Measurements from ENCODE around the gene NMRAL1.

NMRAL1 gene

GRCh38 chr16:4431023-4431422, 43.4 kb downstream of the NMRAL1 start:
- Histone ChIP-seq H3K27me3 (ENCODE audit: insufficient read depth, low read depth, severe bottlenecking) (no peaks in the 10 kb centered on the region), H3K36me3 (peaks cover 46% of the 10 kb centered on the region), H3K9me3 (ENCODE audit: severe bottlenecking) (no peaks in the 10 kb centered on the region), H3K27ac (no peak overlapping the region), H3K4me3 (ENCODE audit: low read depth, low read length) (no peak overlapping the region)
- TF ChIP-seq, protein P1, sequence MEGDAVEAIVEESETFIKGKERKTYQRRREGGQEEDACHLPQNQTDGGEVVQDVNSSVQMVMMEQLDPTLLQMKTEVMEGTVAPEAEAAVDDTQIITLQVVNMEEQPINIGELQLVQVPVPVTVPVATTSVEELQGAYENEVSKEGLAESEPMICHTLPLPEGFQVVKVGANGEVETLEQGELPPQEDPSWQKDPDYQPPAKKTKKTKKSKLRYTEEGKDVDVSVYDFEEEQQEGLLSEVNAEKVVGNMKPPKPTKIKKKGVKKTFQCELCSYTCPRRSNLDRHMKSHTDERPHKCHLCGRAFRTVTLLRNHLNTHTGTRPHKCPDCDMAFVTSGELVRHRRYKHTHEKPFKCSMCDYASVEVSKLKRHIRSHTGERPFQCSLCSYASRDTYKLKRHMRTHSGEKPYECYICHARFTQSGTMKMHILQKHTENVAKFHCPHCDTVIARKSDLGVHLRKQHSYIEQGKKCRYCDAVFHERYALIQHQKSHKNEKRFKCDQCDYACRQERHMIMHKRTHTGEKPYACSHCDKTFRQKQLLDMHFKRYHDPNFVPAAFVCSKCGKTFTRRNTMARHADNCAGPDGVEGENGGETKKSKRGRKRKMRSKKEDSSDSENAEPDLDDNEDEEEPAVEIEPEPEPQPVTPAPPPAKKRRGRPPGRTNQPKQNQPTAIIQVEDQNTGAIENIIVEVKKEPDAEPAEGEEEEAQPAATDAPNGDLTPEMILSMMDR (IDR thresholded peaks at IDR 0.05; ENCODE audit: low read depth, low read length): no peak
- no peak for DNase-seq

DNA sequence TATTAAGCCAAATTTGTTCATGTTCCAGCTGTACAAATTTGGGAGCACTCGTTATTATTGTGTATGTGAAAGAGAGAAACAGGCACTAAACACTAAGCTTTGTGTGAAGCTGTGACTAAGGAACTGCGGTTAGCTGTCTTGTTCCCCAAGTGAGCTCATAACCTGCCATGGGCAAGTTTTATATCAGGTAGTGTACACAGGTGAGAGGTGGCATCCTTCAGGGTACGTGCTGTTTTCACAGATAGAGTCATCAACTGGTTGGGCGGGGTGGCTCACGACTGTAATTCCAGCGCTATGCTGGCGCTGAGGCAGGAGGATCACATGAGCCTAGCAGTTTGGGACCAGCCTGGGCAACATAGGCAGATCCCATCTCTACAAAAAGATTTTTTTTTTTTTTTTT, 45.9 kb downstream of the NMRAL1 start:
- Histone ChIP-seq H3K9me3 (ENCODE audit: severe bottlenecking) (no peaks in the 10 kb centered on the region), H3K36me3 (peaks cover 32% of the 10 kb centered on the region), H3K27me3 (ENCODE audit: insufficient read depth, low read depth, severe bottlenecking) (no peaks in the 10 kb centered on the region), H3K4me3 (ENCODE audit: low read depth, low read length) (no peak overlapping the region), H3K27ac (no peak overlapping the region)
- no peak for DNase-seq
- TF ChIP-seq, protein P1 (IDR thresholded peaks at IDR 0.05; ENCODE audit: low read depth, low read length): no peak

DNA sequence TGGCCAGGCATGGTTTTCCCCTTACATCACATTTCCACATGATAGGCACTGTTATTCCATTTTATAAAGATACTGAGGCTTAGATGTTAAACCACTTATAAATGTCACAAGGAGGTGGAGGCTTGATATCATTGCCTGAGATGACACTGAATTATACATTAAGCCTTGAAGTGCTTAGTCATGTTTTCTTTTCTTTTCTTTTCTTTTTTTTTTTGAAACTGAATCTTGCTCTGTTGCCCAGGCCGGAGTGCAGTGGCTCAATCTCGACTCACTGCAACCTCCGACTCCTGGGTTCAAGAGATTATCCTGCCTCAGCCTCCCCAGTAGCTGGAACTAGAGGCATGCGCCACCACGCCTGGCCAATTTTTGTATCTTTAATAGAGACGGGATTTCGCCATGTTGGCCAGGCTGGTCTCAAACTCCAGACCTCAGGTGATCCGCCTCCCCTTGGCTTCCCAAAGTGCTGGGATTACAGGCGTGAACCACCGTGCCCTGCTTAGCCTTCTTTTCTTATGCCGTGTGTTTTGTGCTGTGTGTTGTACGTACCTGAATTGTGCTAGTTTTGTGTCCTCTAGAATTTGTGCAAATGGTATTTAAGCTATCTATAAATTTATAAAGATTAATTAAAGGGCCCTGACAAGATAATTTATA, 47.6 kb downstream of the NMRAL1 start:
- TF ChIP-seq, protein P1 (IDR thresholded peaks at IDR 0.05; ENCODE audit: low read depth, low read length): no peak
- Histone ChIP-seq H3K27ac (no peak overlapping the region; the same call in 1 of the 2 replicates), H3K4me3 (ENCODE audit: low read depth, low read length) (peak overlapping the region; percentile 89), H3K27me3 (ENCODE audit: insufficient read depth, low read depth, severe bottlenecking) (no peaks in the 10 kb centered on the region), H3K9me3 (ENCODE audit: severe bottlenecking) (no peaks in the 10 kb centered on the region), H3K36me3 (peaks cover 31% of the 10 kb centered on the region)
- DNase-seq: no peak

DNA sequence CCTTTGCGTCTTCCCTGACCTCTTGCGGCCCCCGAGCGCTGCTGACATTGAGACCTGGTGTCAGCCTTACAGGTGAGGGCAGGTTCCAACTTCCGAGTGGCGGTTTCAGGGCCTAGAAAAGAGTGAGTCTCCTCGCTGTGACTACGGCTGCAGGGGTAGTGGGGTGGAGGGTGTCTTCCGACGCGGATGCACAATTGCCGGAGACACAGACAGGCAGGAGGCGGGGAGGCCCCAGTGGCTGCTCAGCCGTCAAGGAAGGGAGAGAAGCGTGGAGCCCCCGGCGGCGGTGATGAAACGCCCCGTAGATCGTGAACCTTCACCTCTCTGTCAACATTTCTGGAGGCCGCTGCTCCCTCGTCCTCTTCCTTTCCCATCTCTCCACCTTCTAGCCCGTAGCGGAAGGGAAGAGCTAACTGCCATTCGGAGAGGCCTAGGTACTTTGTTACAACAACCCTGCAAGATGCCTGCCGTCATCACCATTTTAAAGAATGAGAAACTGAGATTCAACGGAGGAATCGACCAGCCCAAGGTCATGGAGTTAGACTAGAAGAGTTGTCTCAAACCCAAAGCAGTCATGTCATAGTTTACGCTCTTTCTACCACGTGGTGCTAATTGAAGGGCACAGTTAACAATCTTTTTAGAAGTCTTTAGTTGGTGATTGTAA, 48.3 kb downstream of the NMRAL1 start:
- no peaks in the 10 kb centered on the region for H3K27me3 ChIP-seq (ENCODE audit: insufficient read depth, low read depth, severe bottlenecking)
- H3K36me3 ChIP-seq: peaks cover 27% of the 10 kb centered on the region
- no peak for DNase-seq
- TF ChIP-seq, protein P1 (IDR thresholded peaks at IDR 0.05; ENCODE audit: low read depth, low read length): no peak
- H3K9me3 ChIP-seq (ENCODE audit: severe bottlenecking): no peaks in the 10 kb centered on the region
- H3K27ac ChIP-seq: peak overlapping the region; percentile 95
- peak overlapping the region; percentile 89 for H3K4me3 ChIP-seq (ENCODE audit: low read depth, low read length)

- Histone ChIP-seq H3K4me3 (ENCODE audit: low read depth, low read length) (peak within 1 kb of the TSS; percentile 89), H3K9me3 (ENCODE audit: severe bottlenecking) (no peaks in the 10 kb centered on the region), H3K27me3 (ENCODE audit: insufficient read depth, low read depth, severe bottlenecking) (no peaks in the 10 kb centered on the region), H3K36me3 (peaks cover 27% of the 10 kb centered on the region), H3K27ac (peak within 1 kb of the TSS; percentile 95)
- DNase-seq: peak; percentile 90
- TF ChIP-seq, protein P1 (IDR thresholded peaks at IDR 0.05; ENCODE audit: low read depth, low read length): no peak
Observed at GRCh38 chr16:4425378-4426020, 48.9 kb downstream of the NMRAL1 start, which contains the start of gene DNAJA3. Gene DNAJA3, plus strand, starts transcription at chr16:4425868. Its CDS starts 14 bp downstream, at chr16:4425882.

All from WERI-Rb-1 (cell line).